ENCODE measurements around the gene DOCK4.

Gene DOCK4

GRCh38 chr7:112103246-112103645, 103.0 kb downstream of the DOCK4 start:
- no peaks in the 10 kb centered on the region for H3K27me3 ChIP-seq (ENCODE audit: control insufficient read depth in 5 of 5, insufficient read depth in 4 of 5, low read length in 5 of 5)
- no peaks in the 10 kb centered on the region for H3K36me3 ChIP-seq (ENCODE audit: control insufficient read depth in 5 of 5, insufficient read depth in 5 of 5, low read length in 5 of 5)
- H3K9ac ChIP-seq (ENCODE audit: low read length in 5 of 5) = no peak overlapping the region
- no peak overlapping the region for H3K27ac ChIP-seq (ENCODE audit: low read depth, low read length)
- H3K9me3 ChIP-seq (ENCODE audit: control insufficient read depth in 5 of 5, low read length in 5 of 5) = no peaks in the 10 kb centered on the region
- peaks cover 0 to 21% (median 2%) of the 10 kb centered on the region in 5 donors for H3K4me1 ChIP-seq (ENCODE audit: control insufficient read depth in 5 of 5, insufficient read depth in 5 of 5, low read length in 5 of 5)
- no peak overlapping the region for H3K4me3 ChIP-seq (ENCODE audit: low read depth in 1 of 5, low read length in 5 of 5)

GRCh38 chr7:112101201-112101846, 104.9 kb downstream of the DOCK4 start:
- no peak overlapping the region for H3K9ac ChIP-seq (ENCODE audit: low read length in 5 of 5)
- H3K4me3 ChIP-seq (ENCODE audit: low read depth in 1 of 5, low read length in 5 of 5) = no peak overlapping the region
- H3K4me1 ChIP-seq (ENCODE audit: control insufficient read depth in 5 of 5, insufficient read depth in 5 of 5, low read length in 5 of 5) = peaks cover 0 to 10% (median 0%) of the 10 kb centered on the region in 5 donors
- no peaks in the 10 kb centered on the region for H3K9me3 ChIP-seq (ENCODE audit: control insufficient read depth in 5 of 5, low read length in 5 of 5)
- no peaks in the 10 kb centered on the region for H3K27me3 ChIP-seq (ENCODE audit: control insufficient read depth in 5 of 5, insufficient read depth in 4 of 5, low read length in 5 of 5)
- no peak overlapping the region for H3K27ac ChIP-seq (ENCODE audit: low read depth, low read length)
- no peaks in the 10 kb centered on the region for H3K36me3 ChIP-seq (ENCODE audit: control insufficient read depth in 5 of 5, insufficient read depth in 5 of 5, low read length in 5 of 5)

GRCh38 chr7:112097524-112097923, 108.7 kb downstream of the DOCK4 start:
- peaks cover 0 to 4% (median 0%) of the 10 kb centered on the region in 5 donors for H3K4me1 ChIP-seq (ENCODE audit: control insufficient read depth in 5 of 5, insufficient read depth in 5 of 5, low read length in 5 of 5)
- H3K36me3 ChIP-seq (ENCODE audit: control insufficient read depth in 5 of 5, insufficient read depth in 5 of 5, low read length in 5 of 5) = no peaks in the 10 kb centered on the region
- H3K9me3 ChIP-seq (ENCODE audit: control insufficient read depth in 5 of 5, low read length in 5 of 5) = no peaks in the 10 kb centered on the region
- no peak overlapping the region for H3K4me3 ChIP-seq (ENCODE audit: low read depth in 1 of 5, low read length in 5 of 5)
- no peak overlapping the region for H3K27ac ChIP-seq (ENCODE audit: low read depth, low read length)
- H3K27me3 ChIP-seq (ENCODE audit: control insufficient read depth in 5 of 5, insufficient read depth in 4 of 5, low read length in 5 of 5) = no peaks in the 10 kb centered on the region
- no peak overlapping the region for H3K9ac ChIP-seq (ENCODE audit: low read length in 5 of 5)

GRCh38 chr7:112093409-112093808, 112.8 kb downstream of the DOCK4 start:
- Histone ChIP-seq H3K9ac (ENCODE audit: low read length in 5 of 5) (no peak overlapping the region), H3K27ac (ENCODE audit: low read depth, low read length) (no peak overlapping the region), H3K9me3 (ENCODE audit: control insufficient read depth in 5 of 5, low read length in 5 of 5) (no peaks in the 10 kb centered on the region)

GRCh38 chr7:112092709-112093395, 113.3 kb downstream of the DOCK4 start:
- Histone ChIP-seq H3K36me3 (ENCODE audit: control insufficient read depth in 5 of 5, insufficient read depth in 5 of 5, low read length in 5 of 5) (no peaks in the 10 kb centered on the region), H3K27me3 (ENCODE audit: control insufficient read depth in 5 of 5, insufficient read depth in 4 of 5, low read length in 5 of 5) (no peaks in the 10 kb centered on the region), H3K9me3 (ENCODE audit: control insufficient read depth in 5 of 5, low read length in 5 of 5) (no peaks in the 10 kb centered on the region), H3K27ac (ENCODE audit: low read depth, low read length) (no peak overlapping the region), H3K9ac (ENCODE audit: low read length in 5 of 5) (no peak overlapping the region), H3K4me1 (ENCODE audit: control insufficient read depth in 5 of 5, insufficient read depth in 5 of 5, low read length in 5 of 5) (peaks cover 0 to 5% (median 0%) of the 10 kb centered on the region in 5 donors), H3K4me3 (ENCODE audit: low read depth in 1 of 5, low read length in 5 of 5) (no peak overlapping the region)

More at GRCh38 chr7:112093409-112093808, 112.8 kb downstream of the DOCK4 start:
- Histone ChIP-seq H3K4me1 (ENCODE audit: control insufficient read depth in 5 of 5, insufficient read depth in 5 of 5, low read length in 5 of 5) (peaks cover 0 to 5% (median 0%) of the 10 kb centered on the region in 5 donors), H3K27me3 (ENCODE audit: control insufficient read depth in 5 of 5, insufficient read depth in 4 of 5, low read length in 5 of 5) (no peaks in the 10 kb centered on the region), H3K36me3 (ENCODE audit: control insufficient read depth in 5 of 5, insufficient read depth in 5 of 5, low read length in 5 of 5) (no peaks in the 10 kb centered on the region), H3K4me3 (ENCODE audit: low read depth in 1 of 5, low read length in 5 of 5) (no peak overlapping the region)

- H3K27ac ChIP-seq (ENCODE audit: low read depth, low read length) = no peak overlapping the region
- no peaks in the 10 kb centered on the region for H3K9me3 ChIP-seq (ENCODE audit: control insufficient read depth in 5 of 5, low read length in 5 of 5)
- H3K9ac ChIP-seq (ENCODE audit: low read length in 5 of 5) = no peak overlapping the region
- no peak overlapping the region for H3K4me3 ChIP-seq (ENCODE audit: low read depth in 1 of 5, low read length in 5 of 5)
- H3K36me3 ChIP-seq (ENCODE audit: control insufficient read depth in 5 of 5, insufficient read depth in 5 of 5, low read length in 5 of 5) = no peaks in the 10 kb centered on the region
- no peaks in the 10 kb centered on the region for H3K27me3 ChIP-seq (ENCODE audit: control insufficient read depth in 5 of 5, insufficient read depth in 4 of 5, low read length in 5 of 5)
- peaks cover 0 to 7% (median 0%) of the 10 kb centered on the region in 5 donors for H3K4me1 ChIP-seq (ENCODE audit: control insufficient read depth in 5 of 5, insufficient read depth in 5 of 5, low read length in 5 of 5)
Measured at GRCh38 chr7:112092306-112092705, 113.9 kb downstream of the DOCK4 start.

- H3K4me1 ChIP-seq (ENCODE audit: control insufficient read depth in 5 of 5, insufficient read depth in 5 of 5, low read length in 5 of 5) = peaks cover 0 to 7% (median 0%) of the 10 kb centered on the region in 5 donors
- H3K36me3 ChIP-seq (ENCODE audit: control insufficient read depth in 5 of 5, insufficient read depth in 5 of 5, low read length in 5 of 5) = no peaks in the 10 kb centered on the region
- no peak overlapping the region for H3K27ac ChIP-seq (ENCODE audit: low read depth, low read length)
- H3K27me3 ChIP-seq (ENCODE audit: control insufficient read depth in 5 of 5, insufficient read depth in 4 of 5, low read length in 5 of 5) = no peaks in the 10 kb centered on the region
- H3K9ac ChIP-seq (ENCODE audit: low read length in 5 of 5) = no peak overlapping the region
- no peak overlapping the region for H3K4me3 ChIP-seq (ENCODE audit: low read depth in 1 of 5, low read length in 5 of 5)
- H3K9me3 ChIP-seq (ENCODE audit: control insufficient read depth in 5 of 5, low read length in 5 of 5) = no peaks in the 10 kb centered on the region
Measured at GRCh38 chr7:112091768-112092167, 114.4 kb downstream of the DOCK4 start.

- no peak overlapping the region for H3K9ac ChIP-seq (ENCODE audit: low read length in 5 of 5)
- no peaks in the 10 kb centered on the region for H3K9me3 ChIP-seq (ENCODE audit: control insufficient read depth in 5 of 5, low read length in 5 of 5)
- no peaks in the 10 kb centered on the region for H3K36me3 ChIP-seq (ENCODE audit: control insufficient read depth in 5 of 5, insufficient read depth in 5 of 5, low read length in 5 of 5)
- H3K4me3 ChIP-seq (ENCODE audit: low read depth in 1 of 5, low read length in 5 of 5) = no peak overlapping the region
- H3K4me1 ChIP-seq (ENCODE audit: control insufficient read depth in 5 of 5, insufficient read depth in 5 of 5, low read length in 5 of 5) = peaks cover 2 to 14% (median 10%) of the 10 kb centered on the region in 5 donors
- H3K27me3 ChIP-seq (ENCODE audit: control insufficient read depth in 5 of 5, insufficient read depth in 4 of 5, low read length in 5 of 5) = no peaks in the 10 kb centered on the region
- H3K27ac ChIP-seq (ENCODE audit: low read depth, low read length) = no peak overlapping the region
Measured at GRCh38 chr7:112089551-112089950, 116.6 kb downstream of the DOCK4 start.

GRCh38 chr7:112088484-112089016, 117.6 kb downstream of the DOCK4 start:
- Histone ChIP-seq H3K9me3 (ENCODE audit: control insufficient read depth in 5 of 5, low read length in 5 of 5) (no peaks in the 10 kb centered on the region), H3K9ac (ENCODE audit: low read length in 5 of 5) (no peak overlapping the region), H3K4me3 (ENCODE audit: low read depth in 1 of 5, low read length in 5 of 5) (no peak overlapping the region), H3K36me3 (ENCODE audit: control insufficient read depth in 5 of 5, insufficient read depth in 5 of 5, low read length in 5 of 5) (no peaks in the 10 kb centered on the region), H3K27me3 (ENCODE audit: control insufficient read depth in 5 of 5, insufficient read depth in 4 of 5, low read length in 5 of 5) (no peaks in the 10 kb centered on the region), H3K27ac (ENCODE audit: low read depth, low read length) (no peak overlapping the region), H3K4me1 (ENCODE audit: control insufficient read depth in 5 of 5, insufficient read depth in 5 of 5, low read length in 5 of 5) (peaks cover 4 to 22% (median 19%) of the 10 kb centered on the region in 5 donors)
